Measurements from ENCODE around the gene ITIH5.

DNA sequence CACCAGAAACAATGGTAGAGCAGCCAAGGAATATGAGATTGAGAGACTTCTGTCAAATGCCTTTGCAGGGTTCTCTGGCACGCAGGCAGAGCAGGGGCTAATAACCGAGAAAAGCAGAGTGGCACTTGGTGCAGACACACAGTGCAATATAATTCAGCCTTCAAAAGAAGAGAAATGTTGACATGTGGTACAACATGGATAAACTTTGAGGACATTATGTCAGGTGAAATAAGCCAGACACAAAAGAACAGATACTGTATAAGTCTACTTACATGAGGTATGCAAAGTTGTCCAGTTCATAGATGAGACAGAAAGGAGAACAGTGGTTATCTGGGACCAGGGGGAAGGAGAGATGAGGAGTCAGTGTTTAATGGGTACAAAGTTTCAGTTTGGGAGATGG, 41.8 kb downstream of the ITIH5 start:
- TF ChIP-seq, protein P1, sequence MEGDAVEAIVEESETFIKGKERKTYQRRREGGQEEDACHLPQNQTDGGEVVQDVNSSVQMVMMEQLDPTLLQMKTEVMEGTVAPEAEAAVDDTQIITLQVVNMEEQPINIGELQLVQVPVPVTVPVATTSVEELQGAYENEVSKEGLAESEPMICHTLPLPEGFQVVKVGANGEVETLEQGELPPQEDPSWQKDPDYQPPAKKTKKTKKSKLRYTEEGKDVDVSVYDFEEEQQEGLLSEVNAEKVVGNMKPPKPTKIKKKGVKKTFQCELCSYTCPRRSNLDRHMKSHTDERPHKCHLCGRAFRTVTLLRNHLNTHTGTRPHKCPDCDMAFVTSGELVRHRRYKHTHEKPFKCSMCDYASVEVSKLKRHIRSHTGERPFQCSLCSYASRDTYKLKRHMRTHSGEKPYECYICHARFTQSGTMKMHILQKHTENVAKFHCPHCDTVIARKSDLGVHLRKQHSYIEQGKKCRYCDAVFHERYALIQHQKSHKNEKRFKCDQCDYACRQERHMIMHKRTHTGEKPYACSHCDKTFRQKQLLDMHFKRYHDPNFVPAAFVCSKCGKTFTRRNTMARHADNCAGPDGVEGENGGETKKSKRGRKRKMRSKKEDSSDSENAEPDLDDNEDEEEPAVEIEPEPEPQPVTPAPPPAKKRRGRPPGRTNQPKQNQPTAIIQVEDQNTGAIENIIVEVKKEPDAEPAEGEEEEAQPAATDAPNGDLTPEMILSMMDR (IDR thresholded peaks at IDR 0.05) = no peak
- TF ChIP-seq POLR2A (IDR thresholded peaks at IDR 0.05) = no peak
